ENCODE results near the gene SLMAP. TPM values are rescaled to one million over a fixed set of nuclear protein-coding genes. Genes with fewer than 3 reads are reported as not detected.

The SLMAP gene
- total and polyA plus RNA-seq, 2 of the 13 experiments (the other 11 are each of a cell fraction or from before 2014, with no cell fraction given) = 24.0 to 48.3 TPM

- TF ChIP-seq, protein P1, sequence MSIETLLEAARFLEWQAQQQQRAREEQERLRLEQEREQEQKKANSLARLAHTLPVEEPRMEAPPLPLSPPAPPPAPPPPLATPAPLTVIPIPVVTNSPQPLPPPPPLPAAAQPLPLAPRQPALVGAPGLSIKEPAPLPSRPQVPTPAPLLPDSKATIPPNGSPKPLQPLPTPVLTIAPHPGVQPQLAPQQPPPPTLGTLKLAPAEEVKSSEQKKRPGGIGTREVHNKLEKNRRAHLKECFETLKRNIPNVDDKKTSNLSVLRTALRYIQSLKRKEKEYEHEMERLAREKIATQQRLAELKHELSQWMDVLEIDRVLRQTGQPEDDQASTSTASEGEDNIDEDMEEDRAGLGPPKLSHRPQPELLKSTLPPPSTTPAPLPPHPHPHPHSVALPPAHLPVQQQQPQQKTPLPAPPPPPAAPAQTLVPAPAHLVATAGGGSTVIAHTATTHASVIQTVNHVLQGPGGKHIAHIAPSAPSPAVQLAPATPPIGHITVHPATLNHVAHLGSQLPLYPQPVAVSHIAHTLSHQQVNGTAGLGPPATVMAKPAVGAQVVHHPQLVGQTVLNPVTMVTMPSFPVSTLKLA (IDR thresholded peaks at IDR 0.05) = no peak
- TF ChIP-seq ZNF761 (CRISPR knock-in tag; conservative IDR thresholded peaks at IDR 0.05) = 0 out of 2 replicates have a peak, but pooled peaks have one; percentile 11
- TF ChIP-seq MAFG (CRISPR knock-in tag; IDR thresholded peaks at IDR 0.05) = no peak
- no peak for TF ChIP-seq LCORL (IDR thresholded peaks at IDR 0.05)
- 0 out of 2 replicates have a peak, but pooled peaks have one; percentile 23 for TF ChIP-seq LCORL (CRISPR knock-in tag; IDR thresholded peaks at IDR 0.05)
- TF ChIP-seq ZFY (CRISPR knock-in tag; IDR thresholded peaks at IDR 0.05) = peak; percentile 21; the same call in 1 of the 2 replicates
- TF ChIP-seq POGK (CRISPR knock-in tag; conservative IDR thresholded peaks at IDR 0.05) = no peak
- TF ChIP-seq HDAC2 (CRISPR knock-in tag; IDR thresholded peaks at IDR 0.05) = 0 out of 2 replicates have a peak, but pooled peaks have one; percentile 19
- TF ChIP-seq, protein P2, sequence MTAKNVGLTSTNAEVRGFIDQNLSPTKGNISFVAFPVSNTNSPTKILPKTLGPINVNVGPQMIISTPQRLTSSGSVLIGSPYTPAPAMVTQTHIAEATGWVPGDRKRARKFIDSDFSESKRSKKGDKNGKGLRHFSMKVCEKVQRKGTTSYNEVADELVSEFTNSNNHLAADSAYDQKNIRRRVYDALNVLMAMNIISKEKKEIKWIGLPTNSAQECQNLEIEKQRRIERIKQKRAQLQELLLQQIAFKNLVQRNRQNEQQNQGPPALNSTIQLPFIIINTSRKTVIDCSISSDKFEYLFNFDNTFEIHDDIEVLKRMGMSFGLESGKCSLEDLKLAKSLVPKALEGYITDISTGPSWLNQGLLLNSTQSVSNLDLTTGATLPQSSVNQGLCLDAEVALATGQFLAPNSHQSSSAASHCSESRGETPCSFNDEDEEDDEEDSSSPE (CRISPR knock-in tag; IDR thresholded peaks at IDR 0.05) = 0 out of 2 replicates have a peak, but pooled peaks have one; percentile 44
- TF ChIP-seq, protein P3, sequence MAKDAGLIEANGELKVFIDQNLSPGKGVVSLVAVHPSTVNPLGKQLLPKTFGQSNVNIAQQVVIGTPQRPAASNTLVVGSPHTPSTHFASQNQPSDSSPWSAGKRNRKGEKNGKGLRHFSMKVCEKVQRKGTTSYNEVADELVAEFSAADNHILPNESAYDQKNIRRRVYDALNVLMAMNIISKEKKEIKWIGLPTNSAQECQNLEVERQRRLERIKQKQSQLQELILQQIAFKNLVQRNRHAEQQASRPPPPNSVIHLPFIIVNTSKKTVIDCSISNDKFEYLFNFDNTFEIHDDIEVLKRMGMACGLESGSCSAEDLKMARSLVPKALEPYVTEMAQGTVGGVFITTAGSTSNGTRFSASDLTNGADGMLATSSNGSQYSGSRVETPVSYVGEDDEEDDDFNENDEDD (CRISPR knock-in tag; IDR thresholded peaks at IDR 0.05; ENCODE audit: borderline replicate concordance) = peak; percentile 25; the same call in 1 of the 2 replicates
- TF ChIP-seq ZFX (CRISPR knock-in tag; IDR thresholded peaks at IDR 0.05; ENCODE audit: low read depth) = peak; percentile 55; the same call in 1 of the 2 replicates
- peak; percentile 70 for TF ChIP-seq CTCF (CRISPR knock-in tag; IDR thresholded peaks at IDR 0.05)
- TF ChIP-seq ZNF501 (CRISPR knock-in tag; IDR thresholded peaks at IDR 0.05) = peak; percentile 73
- TF ChIP-seq ZFP36 (IDR thresholded peaks at IDR 0.05; ENCODE audit: borderline replicate concordance, low read depth, low read length, partially characterized antibody) = peak; percentile 75
- TF ChIP-seq IKZF4 (CRISPR knock-in tag; IDR thresholded peaks at IDR 0.05; ENCODE audit: borderline replicate concordance, low read depth, not compliant biosample characterization) = peak; percentile 15
- TF ChIP-seq, protein P4, sequence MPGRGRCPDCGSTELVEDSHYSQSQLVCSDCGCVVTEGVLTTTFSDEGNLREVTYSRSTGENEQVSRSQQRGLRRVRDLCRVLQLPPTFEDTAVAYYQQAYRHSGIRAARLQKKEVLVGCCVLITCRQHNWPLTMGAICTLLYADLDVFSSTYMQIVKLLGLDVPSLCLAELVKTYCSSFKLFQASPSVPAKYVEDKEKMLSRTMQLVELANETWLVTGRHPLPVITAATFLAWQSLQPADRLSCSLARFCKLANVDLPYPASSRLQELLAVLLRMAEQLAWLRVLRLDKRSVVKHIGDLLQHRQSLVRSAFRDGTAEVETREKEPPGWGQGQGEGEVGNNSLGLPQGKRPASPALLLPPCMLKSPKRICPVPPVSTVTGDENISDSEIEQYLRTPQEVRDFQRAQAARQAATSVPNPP (CRISPR knock-in tag; IDR thresholded peaks at IDR 0.05) = 0 out of 2 replicates have a peak, but pooled peaks have one; percentile 38
- peak; percentile 48; the same call in 1 of the 2 replicates for TF ChIP-seq REPIN1 (CRISPR knock-in tag; IDR thresholded peaks at IDR 0.05; ENCODE audit: borderline replicate concordance, low read depth)
- peak; percentile 12; the same call in 1 of the 2 replicates for TF ChIP-seq NR2F6 (IDR thresholded peaks at IDR 0.05)
- no peak for TF ChIP-seq NR2F6 (CRISPR knock-in tag; IDR thresholded peaks at IDR 0.05)
- no peak for TF ChIP-seq RELA (CRISPR knock-in tag; IDR thresholded peaks at IDR 0.05)
- peak; percentile 98 for TF ChIP-seq ZNF768 (CRISPR knock-in tag; IDR thresholded peaks at IDR 0.05)
These were observed 205.8 kb downstream of the SLMAP start (continued) for GRCh38 chr3:57961828-57962447.
